OCI-LY3 (cell line): Measurements from ENCODE around the gene FOXJ3.

Source experiments
- H2AFZ ChIP-seq: fragments of 200-600, 300-600 bp; shearing (Covaris generic); 2 replicates; pipeline ENCODE4 v1.6.0; 2014; ENCODE audit warnings: antibody characterized with exemption, low read depth, low read length
- H3K27ac ChIP-seq: fragments of 200-600, 300-600 bp; sonication (generic); 2 replicates; pipeline ENCODE4 v1.5.1; 2014; ENCODE audit warnings: mild to moderate bottlenecking, low read length, moderate library complexity, mixed read lengths
- H3K27me3 ChIP-seq: fragments of 200-600, 300-600 bp; sonication (generic); 2 replicates; pipeline ENCODE4 v1.6.1; 2014; ENCODE audit warnings: low read depth, low read length, mixed read lengths
- H3K36me3 ChIP-seq: fragments of 200-600, 300-600 bp; sonication (generic); replicated peaks from 2 replicates; pipeline ENCODE3; 2014; ENCODE audit warnings: low read depth, low read length, mixed read lengths
- H3K4me1 ChIP-seq: fragments of 300-600, 200-600 bp; sonication (generic); 2 replicates; pipeline ENCODE4 v1.6.1; 2014; ENCODE audit warnings: low read length, mixed read lengths
- H3K4me2 ChIP-seq: fragments of 200-600, 300-600 bp; sonication (generic); 2 replicates; pipeline ENCODE4 v1.6.1; 2014; ENCODE audit warnings: low read length, mixed read lengths
- H3K4me3 ChIP-seq: fragments of 300-600, 200-600 bp; sonication (generic); 2 replicates; pipeline ENCODE4 v1.5.1; 2014; ENCODE audit warnings: antibody characterized with exemption, mild to moderate bottlenecking, low read length, moderate library complexity
- H3K79me2 ChIP-seq: fragments of 300-600, 200-600 bp; shearing (Covaris generic); 2 replicates; pipeline ENCODE4 v1.6.1; 2014; ENCODE audit warnings: mild to moderate bottlenecking, low read length, mixed read lengths
- H3K9ac ChIP-seq: fragments of 300-600, 200-600 bp; shearing (Covaris generic); 2 replicates; pipeline ENCODE4 v1.6.0; 2014; ENCODE audit warnings: mild to moderate bottlenecking, low read length, moderate library complexity
- H3K9me3 ChIP-seq: fragments of 200-600, 300-600 bp; shearing (Covaris generic); 2 replicates; pipeline ENCODE4 v1.6.1; 2014; ENCODE audit warnings: low read length, mixed read lengths; ENCODE audit not compliant: insufficient read depth
- H4K20me1 ChIP-seq: fragments of 200-600, 300-600 bp; sonication (generic); 2 replicates; pipeline ENCODE4 v1.6.1; 2016; ENCODE audit warnings: low read length, mixed read lengths; ENCODE audit not compliant: insufficient read depth
- CTCF ChIP-seq: fragments of 200-600, 300-600 bp; sonication (generic); IDR thresholded peaks from 2 replicates; pipeline ENCODE4 v1.5.1; 2014; ENCODE audit warnings: antibody characterized with exemption, low read length, low read depth
- EZH2phosphoT487 ChIP-seq: fragments of 200-600 bp; shearing (Covaris generic); IDR thresholded peaks from 2 replicates; pipeline ENCODE4 v1.6.1; 2018; ENCODE audit warnings: antibody characterized with exemption, mixed run types, low read depth

The FOXJ3 gene

DNA sequence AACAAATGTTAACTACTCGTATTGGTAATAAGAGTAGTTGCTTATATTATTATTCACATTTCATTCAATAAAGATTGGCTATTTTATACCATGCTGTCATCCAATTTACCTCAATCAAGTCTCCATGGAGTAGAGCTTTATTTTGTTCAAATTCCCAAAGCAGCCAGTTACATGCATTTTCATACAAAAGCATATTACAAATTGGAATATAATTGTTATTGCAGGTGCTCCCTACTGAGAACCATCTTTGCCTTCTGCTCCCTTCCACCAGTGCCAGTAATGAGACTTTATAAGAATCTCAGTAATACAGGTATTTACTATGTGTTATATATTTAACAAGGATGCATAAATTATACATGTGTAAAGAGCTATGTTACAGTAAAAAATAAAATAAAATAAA lies 54.2 kb downstream of the FOXJ3 start:
- Histone ChIP-seq H2AFZ (no peak overlapping the region), H3K27ac (no peak overlapping the region), H3K79me2 (peaks cover 13% of the 10 kb centered on the region; the same call in 1 of the 2 replicates), H4K20me1 (peaks cover 26% of the 10 kb centered on the region; the same call in 1 of the 2 replicates), H3K4me3 (no peak overlapping the region), H3K4me1 (no peaks in the 10 kb centered on the region), H3K9me3 (no peaks in the 10 kb centered on the region), H3K36me3 (no peaks in the 10 kb centered on the region), H3K27me3 (no peaks in the 10 kb centered on the region), H3K4me2 (no peak overlapping the region), H3K9ac (no peak overlapping the region)
- TF ChIP-seq EZH2phosphoT487 (no peak), CTCF (no peak)

DNA sequence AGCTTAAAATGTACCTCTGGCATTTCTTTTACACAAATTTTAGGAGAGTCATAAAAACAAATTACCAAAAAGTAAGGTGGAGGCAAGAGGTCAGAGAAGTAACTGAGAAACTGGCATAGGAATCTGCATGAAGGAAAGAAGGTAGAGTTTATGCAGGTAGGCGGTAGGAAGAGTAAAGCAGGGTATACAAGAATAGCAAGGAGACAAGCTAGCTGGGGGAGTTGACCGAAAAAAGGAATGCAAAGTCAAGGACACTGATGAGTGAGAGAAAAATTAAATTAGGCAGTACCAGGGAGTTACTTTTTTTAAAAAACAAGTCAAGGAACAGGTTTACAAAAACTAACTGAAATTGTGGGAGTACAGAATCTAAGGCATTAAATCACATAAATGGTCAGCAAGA lies 56.0 kb downstream of the FOXJ3 start:
- H3K9me3 ChIP-seq: no peaks in the 10 kb centered on the region
- H4K20me1 ChIP-seq: peaks cover 21% of the 10 kb centered on the region; the same call in 1 of the 2 replicates
- H3K4me1 ChIP-seq: no peaks in the 10 kb centered on the region
- no peak for TF ChIP-seq CTCF
- no peak overlapping the region for H3K27ac ChIP-seq
- H3K9ac ChIP-seq: no peak overlapping the region
- H3K27me3 ChIP-seq: no peaks in the 10 kb centered on the region
- H2AFZ ChIP-seq: no peak overlapping the region
- no peak overlapping the region for H3K4me3 ChIP-seq
- peaks cover 15% of the 10 kb centered on the region; the same call in 1 of the 2 replicates for H3K79me2 ChIP-seq
- H3K4me2 ChIP-seq: no peak overlapping the region
- H3K36me3 ChIP-seq: no peaks in the 10 kb centered on the region

DNA sequence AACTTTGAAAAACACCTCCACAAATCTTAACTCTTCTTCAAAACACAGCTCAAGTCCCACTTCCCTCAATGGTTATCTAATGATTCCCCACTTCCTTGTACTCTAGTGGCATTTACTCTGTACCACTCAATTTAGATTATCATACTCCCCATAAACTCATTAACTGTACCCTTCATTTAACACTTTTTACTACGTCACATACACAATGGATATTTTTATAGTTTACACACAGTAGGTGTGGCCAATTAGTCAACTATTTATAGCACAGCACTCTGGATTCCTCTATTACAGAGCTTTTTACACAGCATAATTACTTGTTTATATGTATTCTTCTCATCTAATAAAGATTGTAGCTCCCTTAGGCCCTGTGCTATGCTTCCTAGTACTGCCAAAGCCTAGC lies 62.1 kb downstream of the FOXJ3 start:
- Histone ChIP-seq H3K27ac (no peak overlapping the region), H3K9ac (no peak overlapping the region), H3K27me3 (no peaks in the 10 kb centered on the region), H3K4me1 (no peaks in the 10 kb centered on the region), H2AFZ (no peak overlapping the region), H3K4me2 (no peak overlapping the region), H3K9me3 (no peaks in the 10 kb centered on the region), H3K4me3 (no peak overlapping the region), H3K36me3 (no peaks in the 10 kb centered on the region), H4K20me1 (peaks cover 6% of the 10 kb centered on the region; the same call in 1 of the 2 replicates), H3K79me2 (peaks cover 19% of the 10 kb centered on the region)
- TF ChIP-seq CTCF (no peak), EZH2phosphoT487 (no peak)

- no peak overlapping the region for H3K4me3 ChIP-seq
Observed at GRCh38 chr1:42267904-42268303, 67.1 kb downstream of the FOXJ3 start.

More at GRCh38 chr1:42267904-42268303, 67.1 kb downstream of the FOXJ3 start:
- H4K20me1 ChIP-seq: peaks cover 6% of the 10 kb centered on the region; the same call in 1 of the 2 replicates
- H3K27ac ChIP-seq: no peak overlapping the region
- H3K27me3 ChIP-seq: no peaks in the 10 kb centered on the region
- H3K36me3 ChIP-seq: peaks cover 8% of the 10 kb centered on the region
- no peak overlapping the region for H2AFZ ChIP-seq
- H3K79me2 ChIP-seq: peaks cover 24% of the 10 kb centered on the region
- H3K9ac ChIP-seq: no peak overlapping the region
- no peak overlapping the region for H3K4me2 ChIP-seq
- TF ChIP-seq EZH2phosphoT487: no peak
- TF ChIP-seq CTCF: no peak
- H3K9me3 ChIP-seq: no peaks in the 10 kb centered on the region
- no peaks in the 10 kb centered on the region for H3K4me1 ChIP-seq
